H1 (cell line): Measurements from ENCODE around the gene AMBN. TPM values are rescaled to one million over a fixed set of nuclear protein-coding genes. Genes with fewer than 3 reads are reported as not detected.

Experiments
- CTCF ChIA-PET: fragments of 300-600 bp; sonication (Branson Sonifier 250); formaldehyde crosslinking; loops from one replicate; lab custom pipeline; 2021; ENCODE audit not compliant: partially characterized antibody; lab: Charles Lee
- POLR2A ChIA-PET: fragments of 300-600 bp; sonication (Branson Sonifier 250); formaldehyde crosslinking; loops from one replicate; lab custom pipeline; 2021; ENCODE audit warnings: inconsistent platforms; ENCODE audit not compliant: partially characterized antibody; lab: Charles Lee
- DNase-seq, 2 experiments: peaks; one replicate each; pipeline versions ENCODE4 v3.0.0 to v3.0.0-alpha.2; 2010 to 2022; ENCODE audit warnings: low spot score in 2 of 2, low read depth in 1 of 2, mixed read lengths in 1 of 2
- FAIRE-seq: peaks from 2 replicates; lab custom pipeline; 2011; peaks lifted over from hg19 to GRCh38; lab: Jason Lieb, UNC
- H2AFZ ChIP-seq: 2 replicates; pipeline ENCODE4 v1.8.1; 2012; ENCODE audit warnings: low read length, inconsistent platforms
- H2AK5ac ChIP-seq: 2 replicates; pipeline ENCODE4 v1.6.1; 2013; ENCODE audit warnings: low read depth, low read length
- H2BK120ac ChIP-seq: replicated peaks from 2 replicates; pipeline ENCODE3; 2013; ENCODE audit warnings: low read depth, low read length, inconsistent platforms
- H2BK12ac ChIP-seq: 2 replicates; pipeline ENCODE4 v1.6.1; 2013; ENCODE audit warnings: low read depth, low read length
- H2BK15ac ChIP-seq: 2 replicates; pipeline ENCODE4 v1.6.1; 2013; ENCODE audit warnings: low read length
- H2BK20ac ChIP-seq: 2 replicates; pipeline ENCODE4 v1.6.1; 2013; ENCODE audit warnings: low read length
- H2BK5ac ChIP-seq: 2 replicates; pipeline ENCODE4 v1.6.1; 2013; ENCODE audit warnings: low read depth, low read length
- H3K14ac ChIP-seq: 2 replicates; pipeline ENCODE4 v1.6.1; 2013; ENCODE audit warnings: inconsistent platforms; ENCODE audit not compliant: insufficient read length
- H3K18ac ChIP-seq: 2 replicates; pipeline ENCODE4 v1.6.1; 2013; ENCODE audit warnings: low read length; ENCODE audit errors: extremely low read depth
- H3K23ac ChIP-seq: 2 replicates; pipeline ENCODE4 v1.6.1; 2013; ENCODE audit warnings: inconsistent platforms; ENCODE audit not compliant: insufficient read length
- H3K23me2 ChIP-seq: 2 replicates; pipeline ENCODE4 v1.6.1; 2013; ENCODE audit warnings: low read depth, low read length
- H3K27ac ChIP-seq: 2 replicates; pipeline ENCODE4 v1.6.1; 2011; ENCODE audit warnings: low read depth, low read length, inconsistent platforms
- H3K27me3 ChIP-seq, 4 experiments: replicated peaks in 1 of 4; 1 replicate in 1 of 4; 2 replicates in 3 of 4; pipeline versions ENCODE4 v1.6.1 to v1.8.1; 2011 to 2013; ENCODE audit warnings: low read length in 3 of 4, mild to moderate bottlenecking in 3 of 4, inconsistent platforms in 2 of 4, mixed read lengths in 2 of 4, moderate library complexity in 1 of 4; ENCODE audit not compliant: control insufficient read depth in 3 of 4, insufficient read depth in 3 of 4; ENCODE audit errors: extremely low read depth in 1 of 4
- H3K36me3 ChIP-seq, 4 experiments: 2 replicates each; pipeline versions ENCODE4 v1.6.1 to v1.8.1; 2011 to 2013; ENCODE audit warnings: mild to moderate bottlenecking in 4 of 4, low read length in 3 of 4, moderate library complexity in 2 of 4, control low read depth in 1 of 4, inconsistent platforms in 1 of 4; ENCODE audit not compliant: insufficient read depth in 4 of 4, control insufficient read depth in 2 of 4
- H3K4ac ChIP-seq: replicated peaks from 2 replicates; pipeline ENCODE3; 2013; ENCODE audit warnings: low read length, low read depth, mixed read lengths, inconsistent platforms; ENCODE audit not compliant: insufficient read length
- H3K4me1 ChIP-seq, 4 experiments: replicated peaks in 1 of 4; 1 replicate in 1 of 4; 2 replicates in 3 of 4; pipeline versions ENCODE4 v1.6.1 to v1.8.1; 2011 to 2013; ENCODE audit warnings: low read length in 3 of 4, inconsistent platforms in 2 of 4, mixed read lengths in 1 of 4; ENCODE audit not compliant: insufficient read depth in 4 of 4, control insufficient read depth in 3 of 4
- H3K4me2 ChIP-seq, 2 experiments: 2 replicates each; pipeline versions ENCODE4 v1.6.1 to v1.8.1; 2011 to 2013; ENCODE audit warnings: low read depth in 2 of 2, low read length in 2 of 2, control low read depth in 1 of 2, inconsistent platforms in 1 of 2, mild to moderate bottlenecking in 1 of 2; ENCODE audit not compliant: insufficient read depth in 1 of 2
- H3K4me3 ChIP-seq, 4 experiments: fragments of 200-600, 300-600 bp in 1 of 4; sonication (generic), shearing (Covaris generic), sonication (Bioruptor Twin) in 1 of 4; 2 replicates each; pipeline versions ENCODE4 v1.5.1 to v1.8.1; 2011 to 2016; ENCODE audit warnings: low read length in 4 of 4, low read depth in 3 of 4, control low read depth in 2 of 4, inconsistent platforms in 2 of 4, mild to moderate bottlenecking in 2 of 4, mixed read lengths in 1 of 4, moderate library complexity in 1 of 4; ENCODE audit not compliant: insufficient read depth in 2 of 4; ENCODE audit errors: extremely low read depth in 1 of 4
- H3K56ac ChIP-seq: replicated peaks from 2 replicates; pipeline ENCODE3; 2013; ENCODE audit warnings: low read depth, mild to moderate bottlenecking, mixed read lengths, low read length, inconsistent platforms; ENCODE audit not compliant: insufficient read length
- H3K79me1 ChIP-seq: 2 replicates; pipeline ENCODE4 v1.6.1; 2013; ENCODE audit warnings: low read depth, low read length, control low read depth
- H3K79me2 ChIP-seq, 2 experiments: 2 replicates each; pipeline versions ENCODE4 v1.6.1 to v1.8.1; 2012 to 2013; ENCODE audit warnings: low read length in 2 of 2, mild to moderate bottlenecking in 2 of 2, inconsistent platforms in 1 of 2; ENCODE audit not compliant: insufficient read depth in 2 of 2, control insufficient read depth in 1 of 2
- H3K9ac ChIP-seq, 4 experiments: replicated peaks in 1 of 4; 1 replicate in 1 of 4; 2 replicates in 3 of 4; pipeline versions ENCODE4 v1.6.1 to v1.8.1; 2011 to 2013; ENCODE audit warnings: low read depth in 3 of 4, low read length in 3 of 4, control low read depth in 2 of 4, mild to moderate bottlenecking in 2 of 4, moderate library complexity in 2 of 4, inconsistent platforms in 1 of 4; ENCODE audit errors: extremely low read depth in 1 of 4
- H3K9me3 ChIP-seq, 2 experiments: 2 replicates each; pipeline versions ENCODE4 v1.6.1 to v1.8.1; 2012 to 2013; ENCODE audit warnings: mild to moderate bottlenecking in 2 of 2, moderate library complexity in 2 of 2, control low read depth in 1 of 2, inconsistent platforms in 1 of 2, low read depth in 1 of 2, low read length in 1 of 2, mixed read lengths in 1 of 2; ENCODE audit not compliant: insufficient read depth in 2 of 2
- H4K20me1 ChIP-seq, 2 experiments: replicated peaks in 1 of 2; 2 replicates each; pipeline versions ENCODE3 to v1.8.1; 2011 to 2013; ENCODE audit warnings: inconsistent platforms in 2 of 2, low read length in 2 of 2, mild to moderate bottlenecking in 1 of 2; ENCODE audit not compliant: insufficient read depth in 2 of 2, control insufficient read depth in 1 of 2
- H4K5ac ChIP-seq: 2 replicates; pipeline ENCODE4 v1.6.1; 2013; ENCODE audit warnings: low read length, low read depth, mixed read lengths, inconsistent platforms; ENCODE audit not compliant: insufficient read length
- H4K8ac ChIP-seq: 2 replicates; pipeline ENCODE4 v1.8.0; 2013; ENCODE audit warnings: mild to moderate bottlenecking, moderate library complexity, low read length, inconsistent platforms; ENCODE audit not compliant: insufficient read depth; ENCODE audit errors: extremely low read depth
- H4K91ac ChIP-seq: replicated peaks from 2 replicates; pipeline ENCODE3; 2013; ENCODE audit warnings: low read length, mixed read lengths, inconsistent platforms; ENCODE audit not compliant: insufficient read length
- CBX8 ChIP-seq: fragments of 300-800, 300-1000 bp; sonication (generic); IDR thresholded peaks from 2 replicates; pipeline ENCODE4 v1.7.1; 2016; ENCODE audit warnings: low read depth, low read length, borderline replicate concordance
- CHD2 ChIP-seq: IDR thresholded peaks from 2 replicates; pipeline ENCODE4 v1.6.1; 2012; ENCODE audit warnings: low read length, improper control_type of control experiment
- FOSL1 ChIP-seq: IDR thresholded peaks from 2 replicates; pipeline ENCODE4 v1.6.1; 2011; ENCODE audit warnings: mild to moderate bottlenecking, low read depth, low read length, moderate library complexity; ENCODE audit not compliant: insufficient read depth
- KDM5A ChIP-seq: fragments of 200-600 bp; IDR thresholded peaks from 2 replicates; pipeline ENCODE4 v1.7.1; 2012; ENCODE audit warnings: mild to moderate bottlenecking, low read length, inconsistent platforms, mixed read lengths
- NRF1 ChIP-seq: IDR thresholded peaks from 2 replicates; pipeline ENCODE4 v1.6.1; 2011; ENCODE audit warnings: mild to moderate bottlenecking, low read depth, low read length, improper control_type of control experiment
- RNF2 ChIP-seq: fragments of 200-900, 300-1000 bp; sonication (generic); IDR thresholded peaks from 2 replicates; pipeline ENCODE4 v1.7.1; 2016; ENCODE audit warnings: borderline replicate concordance, low read depth, mild to moderate bottlenecking, antibody characterized with exemption, low read length; ENCODE audit not compliant: poor library complexity, severe bottlenecking; ENCODE audit errors: missing control alignments
- SP2 ChIP-seq: IDR thresholded peaks from 2 replicates; pipeline ENCODE4 v1.6.1; 2012; ENCODE audit warnings: mild to moderate bottlenecking, low read length, inconsistent platforms
- SRF ChIP-seq: IDR thresholded peaks from 2 replicates; pipeline ENCODE4 v1.6.1; 2011; ENCODE audit warnings: mild to moderate bottlenecking, low read depth, low read length, moderate library complexity
- TAF1 ChIP-seq: IDR thresholded peaks from 2 replicates; pipeline ENCODE4 v1.6.1; 2011; ENCODE audit warnings: mild to moderate bottlenecking, low read depth, low read length
- TEAD4 ChIP-seq: IDR thresholded peaks from 2 replicates; pipeline ENCODE4 v1.6.1; 2012; ENCODE audit warnings: low read depth, low read length, inconsistent platforms, mixed read lengths
- WGBS, 2 experiments: shearing (Covaris generic) in 1 of 2; methylation state at CpG; one replicate each; pipeline versions ENCODE4 v1.1.6 to v1.1.7; 2013 to 2015; ENCODE audit warnings: low lambda C conversion rate in 2 of 2, mixed read lengths in 2 of 2, inconsistent platforms in 1 of 2, low coverage in 1 of 2, missing lambda C conversion rate in 1 of 2; ENCODE audit not compliant: insufficient replicate concordance in 2 of 2, insufficient coverage in 1 of 2, insufficient read length in 1 of 2; ENCODE audit errors: extremely low coverage in 1 of 2, missing lambda C conversion rate in 1 of 2; 5-methylcytosine and 5-hydroxymethylcytosine counted together
- polyA plus RNA-seq, 7 experiments: library from polyadenylated mRNA; depleted of rRNA in 3 of 7; stranded (reverse) in 5 of 7; unstranded in 2 of 7; fragments of >200 nt in 5 of 7; fragments of 200-250 nt in 2 of 7; gene quantifications; 1 replicate in 5 of 7; 2 replicates in 1 of 7; 4 replicates in 1 of 7; pipeline versions ENCODE4 v1.2.1 to v1.2.3, GENCODE V29; 2011 to 2013; ENCODE audit warnings: missing spikeins in 2 of 7, mixed read lengths in 2 of 7
- total RNA-seq: library from RNA; stranded (reverse); fragmentation: NEBNext Ultra II Directional; extraction: Animal tissue kit (Norgen Biotek cat#: 25700); gene quantifications from 2 replicates; pipeline ENCODE4 v1.2.1, GENCODE V29; 2021

The AMBN gene
- total and polyA plus RNA-seq, 2 of the 8 experiments (the other 6 are each of a cell fraction or from before 2014, with no cell fraction given) = not detected

DNA sequence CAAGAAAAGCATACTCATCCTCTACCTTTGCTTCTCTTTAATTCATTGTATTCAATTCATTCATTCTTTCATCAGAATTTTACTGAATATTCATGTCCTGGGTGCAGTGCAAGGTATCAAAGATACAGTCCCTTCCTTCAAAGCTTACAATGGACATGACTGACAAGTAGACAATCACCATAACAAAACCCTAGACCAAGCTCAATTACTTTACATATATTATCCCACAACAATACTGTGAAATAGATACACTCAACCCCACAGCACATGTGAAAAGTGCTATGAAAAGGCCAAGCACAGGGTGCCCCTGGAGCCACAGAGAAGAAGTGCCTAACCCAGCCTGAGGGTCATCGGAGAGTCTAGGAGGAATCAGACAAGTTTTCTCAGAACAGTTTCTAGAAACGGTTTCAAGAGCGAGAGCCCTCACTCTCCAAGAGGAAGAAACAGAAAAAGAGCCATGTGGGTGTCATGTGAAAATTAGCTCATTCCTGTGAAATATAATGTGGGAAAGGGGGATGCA is 15.3 kb downstream of the AMBN start:
- no peak overlapping the region for H2BK20ac ChIP-seq
- no peaks in the 10 kb centered on the region for H3K27me3 ChIP-seq
- H3K4me2 ChIP-seq = no peak overlapping the region
- no peak overlapping the region for H3K9ac ChIP-seq
- no peak overlapping the region for H2BK12ac ChIP-seq
- no peak overlapping the region for H2AK5ac ChIP-seq
- no peak overlapping the region for H3K4ac ChIP-seq
- H3K27ac ChIP-seq = no peak overlapping the region
- H2AFZ ChIP-seq = no peak overlapping the region
- H4K5ac ChIP-seq = no peak overlapping the region
- H3K36me3 ChIP-seq = no peaks in the 10 kb centered on the region
- no peak overlapping the region for H4K91ac ChIP-seq
- H4K20me1 ChIP-seq = no peaks in the 10 kb centered on the region
- no peak overlapping the region for H3K23ac ChIP-seq
- H3K14ac ChIP-seq = no peak overlapping the region
- DNase-seq (no peak), FAIRE-seq (no peak)
- ChIA-PET CTCF (interaction anchor here (0.6 kb wide), 1 partner anchor 82 kb away, joined by 3 read pairs; no protein-coding TSS in a partner anchor), POLR2A (no interaction called here)
- H3K18ac ChIP-seq = no peak overlapping the region
- H3K79me1 ChIP-seq = no peaks in the 10 kb centered on the region
- H3K56ac ChIP-seq = no peak overlapping the region
- no peaks in the 10 kb centered on the region for H3K79me2 ChIP-seq
- no peak overlapping the region for H2BK15ac ChIP-seq
- WGBS, 2 experiments = 96% methylated on average over 3 of the region's 3 CpGs; no CpG with 5 or more reads in 1 of the 2 experiments
- TF ChIP-seq CBX8 = no peak
- no peak for TF ChIP-seq FOSL1
- TF ChIP-seq NRF1 = no peak
- TF ChIP-seq TEAD4 = no peak
- no peak for TF ChIP-seq RNF2
- no peak for TF ChIP-seq SP2
- no peak for TF ChIP-seq KDM5A
- TF ChIP-seq TAF1 = no peak
- no peak for TF ChIP-seq SRF
- TF ChIP-seq CHD2 = no peak
- H3K23me2 ChIP-seq = no peaks in the 10 kb centered on the region; the same call in 1 of the 2 replicates
- H3K4me3 ChIP-seq = no peak overlapping the region
- H3K9me3 ChIP-seq = no peaks in the 10 kb centered on the region
- H2BK5ac ChIP-seq = no peak overlapping the region
- no peaks in the 10 kb centered on the region for H3K4me1 ChIP-seq
- no peak overlapping the region for H2BK120ac ChIP-seq
- no peak overlapping the region for H4K8ac ChIP-seq
